GM12874 (cell line): ENCODE results near the gene PI4KA.

Experiments used
- CTCF ChIP-seq: IDR thresholded peaks from 2 replicates; pipeline ENCODE4 v1.5.1; 2011; ENCODE audit warnings: low read depth, mild to moderate bottlenecking, control low read depth, low read length, moderate library complexity; ENCODE audit not compliant: insufficient read depth

The PI4KA gene

DNA sequence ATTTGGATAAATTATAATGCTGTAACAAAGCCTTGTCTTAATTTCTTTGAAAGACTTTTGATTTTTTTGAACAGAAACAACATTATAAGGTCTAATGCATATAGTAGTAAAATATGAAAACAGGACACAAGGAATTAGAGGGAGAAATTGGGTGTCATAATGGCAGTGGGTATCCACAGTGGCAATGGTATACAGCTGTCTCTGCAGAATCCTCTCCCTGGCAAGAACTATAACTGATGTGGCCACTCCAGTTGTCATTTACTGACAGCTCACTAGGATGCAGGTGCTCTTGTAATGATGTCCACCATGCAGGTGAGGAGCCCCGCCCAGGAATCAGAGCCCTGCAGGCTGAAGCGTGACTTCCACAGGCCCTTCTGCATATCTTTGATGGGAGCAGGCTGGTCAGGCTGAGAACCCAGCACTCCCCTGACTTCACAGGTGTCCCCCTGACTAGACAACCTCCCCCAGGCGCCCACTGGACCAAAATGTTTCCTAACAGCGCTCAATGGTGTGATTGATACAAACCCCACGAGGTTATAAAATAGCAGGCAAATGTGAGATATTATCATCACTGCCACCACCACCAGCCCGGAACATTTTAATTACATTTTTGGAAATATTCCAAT is 117.5 kb downstream of the PI4KA start:
- no peak for TF ChIP-seq CTCF

DNA sequence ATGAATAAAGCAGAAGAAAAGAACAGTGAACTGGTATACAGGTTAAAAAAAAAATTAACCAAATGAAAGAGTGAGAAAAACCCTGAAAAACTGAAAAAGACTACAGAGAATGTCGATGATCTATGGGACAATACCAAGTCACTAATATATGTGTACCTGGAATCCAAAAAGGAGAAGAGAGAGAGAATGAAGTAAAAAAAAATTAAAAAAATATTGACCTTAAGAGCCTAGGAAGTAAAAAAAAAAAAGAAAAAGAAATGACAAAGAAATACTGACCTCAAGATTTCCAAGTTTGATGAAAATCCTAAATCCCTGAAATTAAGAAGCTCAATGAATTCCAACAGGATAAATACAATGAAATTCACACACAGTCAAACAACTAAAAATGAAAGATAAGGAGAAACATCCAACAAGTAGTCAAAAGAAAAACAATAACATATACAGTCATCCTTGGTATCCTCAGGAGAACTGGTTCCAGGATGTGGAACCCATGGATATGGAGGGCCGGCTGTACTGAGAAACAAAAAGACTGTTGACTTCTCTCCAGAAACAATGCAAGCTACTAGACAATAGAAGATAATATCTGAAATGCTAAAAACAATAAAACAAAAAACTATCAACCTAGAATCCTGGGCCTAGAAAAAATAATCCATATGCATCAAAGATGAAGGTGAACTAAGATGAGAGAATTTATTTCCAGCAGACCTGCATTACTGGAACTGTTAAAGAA is 118.2 kb downstream of the PI4KA start:
- TF ChIP-seq CTCF = no peak

- TF ChIP-seq CTCF = no peak
Measured at GRCh38 chr22:20738394-20739089, 120.1 kb downstream of the PI4KA start.

DNA sequence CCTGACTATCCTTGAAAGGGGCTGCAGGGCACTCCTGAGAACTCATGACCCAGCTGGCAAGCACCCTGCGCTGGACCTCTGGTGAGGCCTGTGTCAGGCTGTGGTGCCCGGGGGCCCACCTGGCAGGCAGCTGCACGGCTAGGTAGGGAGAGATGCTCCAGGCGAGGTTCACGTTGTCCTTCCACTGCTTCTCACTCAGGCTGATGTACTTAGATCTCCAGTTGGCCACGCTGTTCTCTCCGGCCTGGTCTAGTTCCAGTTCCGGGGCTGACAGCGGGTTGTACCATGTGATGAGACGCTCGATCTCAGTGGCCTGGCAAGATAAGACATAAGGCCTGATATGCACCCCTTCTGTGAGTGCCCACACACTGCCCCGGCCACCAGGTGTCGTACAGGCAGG is 129.4 kb downstream of the PI4KA start:
- TF ChIP-seq CTCF = no peak

DNA sequence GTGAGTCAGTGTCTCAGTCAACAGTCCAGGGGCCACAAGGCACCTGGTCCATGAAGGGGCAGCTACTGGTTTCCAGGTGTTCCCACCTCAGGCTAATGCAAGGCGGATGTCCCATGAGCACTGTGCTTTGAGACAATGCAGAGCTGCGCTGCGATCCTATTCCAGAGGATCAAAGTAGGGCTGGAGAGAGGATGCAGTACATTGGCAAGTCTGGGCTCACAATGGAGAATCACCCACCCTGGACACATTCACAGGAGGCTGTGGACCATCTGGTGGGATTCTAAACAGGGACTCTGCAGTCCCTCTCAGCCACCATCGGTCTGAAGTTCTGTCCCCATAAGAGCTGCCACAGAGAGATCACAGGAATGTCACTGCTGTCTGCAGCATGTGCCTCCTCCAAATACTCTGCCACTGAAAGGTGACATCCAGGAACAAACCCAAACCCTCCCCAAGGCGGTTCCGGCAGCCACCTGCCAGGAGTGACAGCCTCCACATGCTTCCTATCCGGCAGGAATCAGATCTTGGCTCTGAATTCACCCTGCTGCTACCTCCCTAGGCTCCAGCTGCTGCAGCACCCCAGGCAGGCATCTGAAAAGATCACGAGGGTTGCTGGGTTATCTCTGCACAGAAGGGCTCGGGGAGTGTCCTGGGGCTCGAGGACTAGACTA is 130.0 kb downstream of the PI4KA start:
- TF ChIP-seq CTCF = no peak

GRCh38 chr22:20727118-20728015 is 131.2 kb downstream of the PI4KA start:
- no peak for TF ChIP-seq CTCF
